GM12875 (cell line): ENCODE measurements around the gene ROGDI.
"Not testable (repeated sequence)": the region's sequence is repeated elsewhere in the genome, so short reads cannot be mapped to it uniquely, and the experiment has no call there.

Experiments
- H3K4me3 ChIP-seq: one replicate; pipeline ENCODE4 v1.5.1; 2011; ENCODE audit warnings: low read depth, low read length, control low read depth
- CTCF ChIP-seq: IDR thresholded peaks from 2 replicates; pipeline ENCODE4 v1.5.1; 2011; ENCODE audit warnings: low read depth, mild to moderate bottlenecking, control low read depth, inconsistent platforms, low read length, moderate library complexity, borderline replicate concordance; ENCODE audit not compliant: insufficient read depth

ROGDI gene

DNA sequence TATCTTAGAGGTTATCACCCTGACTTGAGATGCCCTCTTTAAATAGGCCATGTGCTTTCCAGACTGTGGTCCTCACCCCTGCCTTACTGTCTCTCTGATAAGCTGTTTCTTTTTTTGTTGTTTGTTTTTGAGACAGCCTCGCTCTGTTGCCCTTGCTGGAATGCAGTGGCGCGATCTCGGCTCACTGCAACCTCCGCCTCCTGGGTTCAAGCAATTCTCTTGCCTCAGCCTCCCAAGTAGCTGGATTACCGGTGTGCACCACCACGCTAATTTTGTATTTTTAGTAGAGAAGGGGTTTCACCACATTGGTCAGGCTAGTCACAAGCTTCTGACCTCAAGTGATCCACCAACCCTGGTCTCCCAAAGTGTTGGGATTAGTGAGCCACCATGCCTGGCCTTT, 13.5 kb downstream of the ROGDI start:
- H3K4me3 ChIP-seq, result no peak overlapping the region
- no peak for TF ChIP-seq CTCF

GRCh38 chr16:4788489-4788889, 13.9 kb downstream of the ROGDI start:
- no peak overlapping the region for H3K4me3 ChIP-seq
- TF ChIP-seq CTCF, result no peak

- no peak for TF ChIP-seq CTCF
- H3K4me3 ChIP-seq, result no peak within 1 kb of the TSS
Measured at GRCh38 chr16:4787627-4788482, 14.6 kb downstream of the ROGDI start, which contains the start of gene SEPTIN12. Gene SEPTIN12 (minus strand): TSS chr16:4788345. CDS start chr16:4787645, 700 bp downstream.

DNA sequence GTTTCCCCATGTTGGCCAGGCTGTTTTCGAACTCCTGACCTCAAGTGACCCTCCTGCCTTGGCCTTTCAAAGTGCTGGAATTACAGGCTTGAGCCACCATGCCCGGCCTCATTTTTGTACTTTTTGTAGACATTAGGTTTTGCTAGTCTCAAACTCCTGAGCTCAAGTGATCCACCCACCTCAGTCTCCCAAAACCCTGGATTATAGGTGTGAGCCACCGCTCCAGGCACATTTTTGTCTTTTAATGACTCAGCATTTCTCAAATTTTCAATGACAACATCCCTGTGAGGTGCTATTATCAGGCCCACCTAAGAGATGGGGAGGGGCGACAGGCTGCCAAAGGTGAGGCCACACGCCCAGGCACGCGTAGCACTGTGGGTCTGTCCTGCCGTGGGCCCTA, 15.4 kb downstream of the ROGDI start:
- H3K4me3 ChIP-seq, result no peak overlapping the region
- no peak for TF ChIP-seq CTCF

DNA sequence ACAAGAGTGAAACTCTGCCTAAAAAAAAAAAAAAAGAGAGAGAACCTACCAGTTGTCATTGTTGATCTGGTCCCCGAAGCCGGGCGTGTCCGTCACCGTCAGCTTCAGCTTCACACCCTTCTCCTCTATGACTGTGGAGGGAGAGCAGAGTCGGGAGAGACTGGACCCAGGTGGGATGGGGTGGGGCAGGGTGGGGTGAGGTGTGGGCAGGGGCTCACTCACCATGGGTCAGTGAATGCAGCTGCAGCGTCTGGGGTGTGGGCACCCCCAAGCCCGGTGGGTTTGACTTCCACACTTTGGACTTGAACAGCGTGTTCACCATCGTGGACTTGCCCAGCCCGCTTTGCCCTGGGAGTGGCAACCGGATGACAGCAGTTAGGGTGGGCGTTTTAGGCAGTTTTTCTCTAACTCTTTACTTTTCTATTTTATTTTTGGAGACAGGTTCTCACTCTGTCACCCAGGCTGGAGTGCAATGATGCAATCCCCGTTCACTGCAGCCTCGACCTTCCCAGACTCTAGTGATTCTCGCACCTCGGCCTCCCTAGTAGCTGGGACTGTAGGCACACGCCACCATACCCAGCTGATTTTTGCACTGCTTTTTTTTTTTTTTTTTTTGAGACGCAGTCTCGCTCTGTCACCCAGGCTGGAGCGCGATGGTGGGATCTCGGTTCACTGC, 16.5 kb downstream of the ROGDI start:
- TF ChIP-seq CTCF, result no peak
- no peak overlapping the region for H3K4me3 ChIP-seq

- H3K4me3 ChIP-seq, result not testable (repeated sequence)
Measured at GRCh38 chr16:4784444-4784987, 17.9 kb downstream of the ROGDI start.

GRCh38 chr16:4783951-4784336, 18.5 kb downstream of the ROGDI start:
- H3K4me3 ChIP-seq, result no peak overlapping the region
- no peak for TF ChIP-seq CTCF
